HUES64 (cell line): ENCODE results near the gene PEX14.
"Not testable (repeated sequence)": the region's sequence is repeated elsewhere in the genome, so short reads cannot be mapped to it uniquely, and the experiment has no call there.

ENCODE experiments used
- H3K27ac ChIP-seq: 2 replicates; pipeline ENCODE4 v1.7.0; 2013; ENCODE audit warnings: low read depth, low read length, inconsistent platforms
- H3K27me3 ChIP-seq: 2 replicates; pipeline ENCODE4 v1.6.1; 2013; ENCODE audit warnings: mild to moderate bottlenecking, low read length; ENCODE audit not compliant: insufficient read depth
- H3K36me3 ChIP-seq: 2 replicates; pipeline ENCODE4 v1.6.1; 2013; ENCODE audit warnings: mild to moderate bottlenecking, low read length; ENCODE audit not compliant: insufficient read depth
- H3K4me1 ChIP-seq: 2 replicates; pipeline ENCODE4 v1.6.1; 2013; ENCODE audit warnings: mild to moderate bottlenecking, low read length, moderate library complexity; ENCODE audit not compliant: insufficient read depth
- H3K4me3 ChIP-seq: 2 replicates; pipeline ENCODE4 v1.5.1; 2013; ENCODE audit warnings: mild to moderate bottlenecking, low read length, moderate library complexity
- H3K9ac ChIP-seq: 2 replicates; pipeline ENCODE4 v1.6.1; 2013; ENCODE audit warnings: mild to moderate bottlenecking, low read depth, low read length
- H3K9me3 ChIP-seq: 2 replicates; pipeline ENCODE4 v1.6.1; 2013; ENCODE audit warnings: low read depth, low read length; ENCODE audit not compliant: insufficient read depth
- WGBS: fragments of 150-250, 120-280 bp; methylation state at CpG from one replicate; pipeline ENCODE4 v1.1.7; 2013; ENCODE audit warnings: missing lambda C conversion rate; 5-methylcytosine and 5-hydroxymethylcytosine counted together

The PEX14 gene

GRCh38 chr1:10473145-10473765 lies 1.5 kb upstream of the PEX14 start:
- Histone ChIP-seq H3K27me3 (no peaks in the 10 kb centered on the region), H3K36me3 (peaks cover 17% of the 10 kb centered on the region), H3K4me1 (peaks cover 12% of the 10 kb centered on the region), H3K9me3 (no peaks in the 10 kb centered on the region), H3K27ac (no peak overlapping the region), H3K4me3 (peak overlapping the region; percentile 92; the same call in 1 of the 2 replicates), H3K9ac (peak overlapping the region; percentile 69; the same call in 1 of the 2 replicates)
- WGBS, result 96% methylated on average over 21 of the region's 23 CpGs

- not testable (repeated sequence) for H3K9ac ChIP-seq, H3K9me3 ChIP-seq, H3K27me3 ChIP-seq, H3K27ac ChIP-seq, H3K36me3 ChIP-seq
- WGBS, result 94% methylated on average over 10 of the region's 10 CpGs
- peaks cover 12% of the 10 kb centered on the region for H3K4me1 ChIP-seq
- peak overlapping the region; percentile 99 for H3K4me3 ChIP-seq
These were observed 489 bp upstream of the PEX14 start for GRCh38 chr1:10474309-10474612.

- H3K4me3 ChIP-seq, result peak overlapping the region; percentile 99
- H3K36me3 ChIP-seq, result no peaks in the 10 kb centered on the region
- H3K9me3 ChIP-seq, result no peaks in the 10 kb centered on the region
- H3K27ac ChIP-seq, result peak overlapping the region; percentile 66; the same call in 1 of the 2 replicates
- peaks cover 12% of the 10 kb centered on the region for H3K4me1 ChIP-seq
- peak overlapping the region; percentile 88 for H3K9ac ChIP-seq
- 2% methylated on average over 13 of the region's 13 CpGs for WGBS
- H3K27me3 ChIP-seq, result no peaks in the 10 kb centered on the region
These were observed 760 bp downstream of the PEX14 start for GRCh38 chr1:10475510-10475909.

GRCh38 chr1:10479296-10479695 lies 4.5 kb downstream of the PEX14 start:
- H3K9me3 ChIP-seq, result no peaks in the 10 kb centered on the region
- WGBS, result 84% methylated on average over 8 of the region's 8 CpGs
- no peaks in the 10 kb centered on the region for H3K36me3 ChIP-seq
- H3K9ac ChIP-seq, result no peak overlapping the region
- no peak overlapping the region for H3K4me3 ChIP-seq
- H3K4me1 ChIP-seq, result peaks cover 7% of the 10 kb centered on the region; the same call in 1 of the 2 replicates
- H3K27me3 ChIP-seq, result no peaks in the 10 kb centered on the region
- no peak overlapping the region for H3K27ac ChIP-seq

GRCh38 chr1:10480614-10481013 lies 5.9 kb downstream of the PEX14 start:
- H3K36me3 ChIP-seq, result no peaks in the 10 kb centered on the region
- peaks cover 7% of the 10 kb centered on the region; the same call in 1 of the 2 replicates for H3K4me1 ChIP-seq
- H3K4me3 ChIP-seq, result no peak overlapping the region
- H3K27me3 ChIP-seq, result no peaks in the 10 kb centered on the region
- WGBS, result 98% methylated on average over 2 of the region's 2 CpGs
- H3K27ac ChIP-seq, result no peak overlapping the region
- H3K9ac ChIP-seq, result no peak overlapping the region
- H3K9me3 ChIP-seq, result no peaks in the 10 kb centered on the region

- H3K9ac ChIP-seq, result no peak overlapping the region
- H3K27ac ChIP-seq, result no peak overlapping the region
- no peaks in the 10 kb centered on the region for H3K9me3 ChIP-seq
- no peak overlapping the region for H3K4me3 ChIP-seq
- H3K36me3 ChIP-seq, result no peaks in the 10 kb centered on the region
- peaks cover 2% of the 10 kb centered on the region; the same call in 1 of the 2 replicates for H3K4me1 ChIP-seq
- no peaks in the 10 kb centered on the region for H3K27me3 ChIP-seq
- 97% methylated on average over 6 of the region's 6 CpGs for WGBS
These were observed 9.8 kb downstream of the PEX14 start for GRCh38 chr1:10484521-10484920.

GRCh38 chr1:10489291-10490055 lies 14.7 kb downstream of the PEX14 start:
- H3K27ac ChIP-seq, result 0 out of 2 replicates have a peak overlapping the region, but pooled peaks have one; percentile 25
- no peak overlapping the region for H3K9ac ChIP-seq
- peaks cover 7% of the 10 kb centered on the region; the same call in 1 of the 2 replicates for H3K4me1 ChIP-seq
- WGBS, result 62% methylated on average over 3 of the region's 4 CpGs
- H3K4me3 ChIP-seq, result no peak overlapping the region
- H3K9me3 ChIP-seq, result no peaks in the 10 kb centered on the region
- no peaks in the 10 kb centered on the region for H3K36me3 ChIP-seq
- no peaks in the 10 kb centered on the region for H3K27me3 ChIP-seq

GRCh38 chr1:10490286-10490970 lies 15.7 kb downstream of the PEX14 start:
- WGBS, result 80% methylated on average over 11 of the region's 12 CpGs
- H3K36me3 ChIP-seq, result peaks cover 3% of the 10 kb centered on the region; the same call in 1 of the 2 replicates
- no peaks in the 10 kb centered on the region for H3K9me3 ChIP-seq
- no peak overlapping the region for H3K4me3 ChIP-seq
- 0 out of 2 replicates have a peak overlapping the region, but pooled peaks have one; percentile 16 for H3K9ac ChIP-seq
- H3K27ac ChIP-seq, result peak overlapping the region; percentile 25; the same call in 1 of the 2 replicates
- H3K4me1 ChIP-seq, result peaks cover 14% of the 10 kb centered on the region; the same call in 1 of the 2 replicates
- no peaks in the 10 kb centered on the region for H3K27me3 ChIP-seq

GRCh38 chr1:10494418-10494753 lies 19.6 kb downstream of the PEX14 start:
- 89% methylated on average over 5 of the region's 5 CpGs for WGBS
- H3K27ac ChIP-seq, result no peak overlapping the region
- H3K9ac ChIP-seq, result no peak overlapping the region
- H3K9me3 ChIP-seq, result no peaks in the 10 kb centered on the region
- H3K36me3 ChIP-seq, result peaks cover 11% of the 10 kb centered on the region; the same call in 1 of the 2 replicates
- no peak overlapping the region for H3K4me3 ChIP-seq
- no peaks in the 10 kb centered on the region for H3K27me3 ChIP-seq
- peaks cover 14% of the 10 kb centered on the region; the same call in 1 of the 2 replicates for H3K4me1 ChIP-seq

- H3K9me3 ChIP-seq, result no peaks in the 10 kb centered on the region
- no peak overlapping the region for H3K27ac ChIP-seq
- 45% methylated on average over 15 of the region's 15 CpGs for WGBS
- no peaks in the 10 kb centered on the region for H3K27me3 ChIP-seq
- peaks cover 11% of the 10 kb centered on the region; the same call in 1 of the 2 replicates for H3K36me3 ChIP-seq
- H3K4me1 ChIP-seq, result peaks cover 9% of the 10 kb centered on the region; the same call in 1 of the 2 replicates
- no peak overlapping the region for H3K9ac ChIP-seq
- H3K4me3 ChIP-seq, result no peak overlapping the region
These were observed 20.2 kb downstream of the PEX14 start for GRCh38 chr1:10494754-10495474.
